ENCODE measurements around the gene CFAP52. TPM values are rescaled to one million over a fixed set of nuclear protein-coding genes. Genes with fewer than 3 reads are reported as not detected.

CFAP52 gene
- total RNA-seq, 1 donor from 2014 or later: not detected

Other genes starting within 250 kb of the CFAP52 start
- gene STX8, start 822 bp upstream of the CFAP52 start, total RNA-seq: 45.9 TPM
- 8.8 TPM for gene USP43, start 68.9 kb downstream of the CFAP52 start, total RNA-seq
- not detected for gene DHRS7C, start 214.9 kb downstream of the CFAP52 start, total RNA-seq
- not detected for gene GSG1L2, start 245.4 kb downstream of the CFAP52 start, total RNA-seq
- gene GLP2R, start 249.3 kb downstream of the CFAP52 start, total RNA-seq: not detected

Measured in esophagus mucosa (tissue), 1 donor.